ENCODE results near the gene PIEZO2. TPM values are rescaled to one million over a fixed set of nuclear protein-coding genes. Genes with fewer than 3 reads are reported as not detected.
A peak's percentile ranks its signal among the peaks of the same experiment; 100 is the strongest.

The PIEZO2 gene
- total RNA-seq, 8 experiments from 2014 or later = 1.9 to 73.5 (median 2.8) TPM

DNA sequence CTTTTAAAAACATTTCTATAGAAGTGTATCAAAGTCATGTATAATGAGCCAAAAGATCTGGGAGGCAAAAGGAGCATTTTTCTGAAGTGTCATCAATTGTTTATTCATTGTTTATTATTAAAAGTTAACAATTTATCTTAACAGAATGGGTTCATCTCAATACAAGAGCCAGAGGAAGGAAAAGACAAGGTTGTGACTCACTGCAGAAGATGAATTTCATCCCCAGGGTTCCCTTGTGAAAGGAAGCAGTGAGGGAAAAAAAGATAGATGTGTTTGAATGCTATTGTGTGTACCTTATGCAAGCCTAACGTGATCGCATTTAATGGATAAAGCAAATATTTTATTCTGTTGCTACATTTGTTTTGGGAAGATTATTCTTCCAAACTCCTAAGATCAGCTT is 286.3 kb downstream of the PIEZO2 start:
- WGBS, 10 experiments = 29 to 88% (median 71%) methylated on average over 2 of the region's 2 CpGs
- Histone ChIP-seq H3K4me1 (replicated peaks in 1 of 2) (peaks cover 0 to 5% of the 10 kb centered on the region in 2 donors), H3K4me3 (no peak overlapping the region), H3K27ac (no peak overlapping the region)
- in situ Hi-C loops (cut with MboI; ENCODE audit: low pct_unique_long_range_greater_than_20kb in 2 of 9, low sequenced_read_pairs in 9 of 9, unreplicated experiment in 9 of 9) = loop anchor here in 7 of 9 experiments (25.0 kb wide), 3 partner anchors 174 to 299 kb away; partner anchors contain the start of gene PIEZO2 (in 3 of the 7)
- no peak for ATAC-seq (replicated peaks in 6 of 8)

GRCh38 chr18:10860928-10861327 is 288.4 kb downstream of the PIEZO2 start:
- WGBS, 10 experiments = 17 to 81% (median 65%) methylated on average over 2 to 5 of the region's 6 CpGs; no CpG with 5 or more reads in 2 of the 10 experiments
- H3K27ac ChIP-seq = no peak overlapping the region
- ATAC-seq (replicated peaks in 6 of 8) = peak in 7 of 8 experiments; percentile 23 to 94 (median 62)
- no peak overlapping the region for H3K4me3 ChIP-seq
- peaks cover 0 to 2% of the 10 kb centered on the region in 2 donors for H3K4me1 ChIP-seq (replicated peaks in 1 of 2)
- in situ Hi-C loops (cut with MboI; ENCODE audit: low pct_unique_long_range_greater_than_20kb in 2 of 9, low sequenced_read_pairs in 9 of 9, unreplicated experiment in 9 of 9) = loop anchor here in 7 of 9 experiments (25.0 kb wide), 3 partner anchors 176 to 301 kb away; partner anchors contain the start of gene PIEZO2 (in 3 of the 7)

GRCh38 chr18:10860382-10860781 is 289.0 kb downstream of the PIEZO2 start:
- in situ Hi-C loops (cut with MboI; ENCODE audit: low pct_unique_long_range_greater_than_20kb in 2 of 9, low sequenced_read_pairs in 9 of 9, unreplicated experiment in 9 of 9) = loop anchor here in 7 of 9 experiments (25.0 kb wide), 3 partner anchors 177 to 302 kb away; partner anchors contain the start of gene PIEZO2 (in 3 of the 7)
- no peak for ATAC-seq (replicated peaks in 6 of 8)
- Histone ChIP-seq H3K4me1 (replicated peaks in 1 of 2) (peaks cover 0 to 2% of the 10 kb centered on the region in 2 donors), H3K27ac (no peak overlapping the region), H3K4me3 (no peak overlapping the region)
- 20 to 100% (median 83%) methylated on average over 1 to 4 of the region's 4 CpGs; no CpG with 5 or more reads in 3 of the 10 experiments for WGBS, 10 experiments

GRCh38 chr18:10858477-10858876 is 290.9 kb downstream of the PIEZO2 start:
- 36 to 100% (median 90%) methylated on average over 1 to 4 of the region's 4 CpGs; no CpG with 5 or more reads in 1 of the 10 experiments for WGBS, 10 experiments
- no peak overlapping the region for H3K27ac ChIP-seq
- H3K4me3 ChIP-seq = no peak overlapping the region
- peaks cover 0 to 2% of the 10 kb centered on the region in 2 donors for H3K4me1 ChIP-seq (replicated peaks in 1 of 2)
- in situ Hi-C loops (cut with MboI; ENCODE audit: low pct_unique_long_range_greater_than_20kb in 2 of 9, low sequenced_read_pairs in 9 of 9, unreplicated experiment in 9 of 9) = loop anchor here in 7 of 9 experiments (25.0 kb wide), 3 partner anchors 179 to 304 kb away; partner anchors contain the start of gene PIEZO2 (in 3 of the 7)
- no peak for ATAC-seq (replicated peaks in 6 of 8)

GRCh38 chr18:10856132-10856531 is 293.2 kb downstream of the PIEZO2 start:
- 64 to 100% (median 91%) methylated on average over 2 to 5 of the region's 5 CpGs for WGBS, 10 experiments
- no peak overlapping the region for H3K4me3 ChIP-seq
- in situ Hi-C loops (cut with MboI; ENCODE audit: low pct_unique_long_range_greater_than_20kb in 2 of 9, low sequenced_read_pairs in 9 of 9, unreplicated experiment in 9 of 9) = loop anchor here in 7 of 9 experiments (25.0 kb wide), 3 partner anchors 181 to 306 kb away; partner anchors contain the start of gene PIEZO2 (in 3 of the 7)
- H3K4me1 ChIP-seq (replicated peaks in 1 of 2) = peaks cover 0 to 1% of the 10 kb centered on the region in 2 donors
- H3K27ac ChIP-seq = no peak overlapping the region
- no peak for ATAC-seq (replicated peaks in 6 of 8)

DNA sequence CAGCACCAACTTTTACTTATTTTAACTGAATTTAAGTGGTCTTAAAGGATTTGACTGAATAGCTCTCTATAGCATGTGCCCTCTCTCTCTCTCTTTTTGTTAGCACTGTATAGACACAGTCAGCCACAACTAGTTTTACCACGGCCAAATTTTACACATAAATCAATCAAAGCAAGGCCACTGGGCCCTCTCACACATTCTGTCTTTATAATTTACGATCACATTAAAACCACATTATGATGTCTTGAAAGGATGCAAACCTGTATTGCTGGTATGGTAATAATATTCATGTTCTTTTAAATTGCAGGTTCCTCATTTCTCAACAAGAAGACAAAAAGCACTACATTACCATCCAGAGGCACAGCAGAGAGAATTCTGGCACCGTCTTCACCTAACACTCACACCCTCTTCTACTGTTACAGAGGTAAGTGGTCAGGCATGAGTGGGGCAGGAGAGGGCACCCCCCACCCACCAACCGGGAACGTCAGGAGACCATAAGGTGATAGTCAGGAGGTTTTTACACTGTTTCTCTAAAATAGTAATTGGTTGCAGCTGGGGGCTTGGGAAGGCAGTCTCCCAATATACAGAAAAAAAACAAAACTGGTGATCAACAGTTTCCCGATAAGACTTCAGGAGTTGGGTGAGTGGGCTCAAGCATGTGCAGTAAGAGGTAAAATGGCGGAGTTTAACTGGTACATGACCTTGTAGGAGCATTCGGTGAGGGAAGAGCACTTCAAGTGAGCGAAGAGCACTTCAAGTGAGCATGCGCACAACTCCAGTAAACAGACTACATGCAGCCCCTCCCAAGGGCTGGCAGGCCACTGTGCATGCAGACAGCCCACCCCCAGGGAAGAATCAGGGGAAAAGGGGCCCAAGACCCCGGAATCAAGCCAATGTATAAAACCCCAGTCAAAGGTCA is 296.7 kb downstream of the PIEZO2 start:
- Histone ChIP-seq H3K4me3 (no peak overlapping the region), H3K4me1 (replicated peaks in 1 of 2) (no peaks in the 10 kb centered on the region), H3K27ac (no peak overlapping the region)
- ATAC-seq (replicated peaks in 6 of 8) = peak in 4 of 8 experiments; percentile 21 to 43 (median 40)
- 0 to 93% (median 67%) methylated on average over 1 to 7 of the region's 11 CpGs for WGBS, 10 experiments
- in situ Hi-C loops (cut with MboI; ENCODE audit: low pct_unique_long_range_greater_than_20kb in 2 of 9, low sequenced_read_pairs in 9 of 9, unreplicated experiment in 9 of 9) = loop anchor here in 7 of 9 experiments (25.0 kb wide), 3 partner anchors 185 to 310 kb away; partner anchors contain the start of gene PIEZO2 (in 3 of the 7)

GRCh38 chr18:10851824-10852319 is 297.5 kb downstream of the PIEZO2 start:
- ATAC-seq (replicated peaks in 6 of 8) = peak in 4 of 8 experiments; percentile 17 to 63 (median 56)
- in situ Hi-C loops (cut with MboI; ENCODE audit: low pct_unique_long_range_greater_than_20kb in 2 of 9, low sequenced_read_pairs in 9 of 9, unreplicated experiment in 9 of 9) = loop anchor here in 7 of 9 experiments (25.0 kb wide), 3 partner anchors 185 to 310 kb away; partner anchors contain the start of gene PIEZO2 (in 3 of the 7)
- Histone ChIP-seq H3K4me1 (replicated peaks in 1 of 2) (no peaks in the 10 kb centered on the region), H3K27ac (no peak overlapping the region), H3K4me3 (no peak overlapping the region)
- 0 to 8% (median 0%) methylated on average over 1 to 3 of the region's 3 CpGs for WGBS, 10 experiments

- 0 to 100% (median 73%) methylated on average over 1 of the region's 1 CpG for WGBS, 10 experiments
- no peak overlapping the region for H3K4me3 ChIP-seq
- no peak overlapping the region for H3K27ac ChIP-seq
- ATAC-seq (replicated peaks in 6 of 8) = no peak
- in situ Hi-C loops (cut with MboI; ENCODE audit: low pct_unique_long_range_greater_than_20kb in 2 of 9, low sequenced_read_pairs in 9 of 9, unreplicated experiment in 9 of 9) = loop anchor here in 7 of 9 experiments (25.0 kb wide), 3 partner anchors 186 to 311 kb away; partner anchors contain the start of gene PIEZO2 (in 3 of the 7)
- H3K4me1 ChIP-seq (replicated peaks in 1 of 2) = no peaks in the 10 kb centered on the region
Observed at GRCh38 chr18:10850840-10851239, 298.5 kb downstream of the PIEZO2 start.

- H3K4me3 ChIP-seq = no peak overlapping the region
- in situ Hi-C loops (cut with MboI; ENCODE audit: low pct_unique_long_range_greater_than_20kb in 2 of 9, low sequenced_read_pairs in 9 of 9, unreplicated experiment in 9 of 9) = loop anchor here in 7 of 9 experiments (25.0 kb wide), 3 partner anchors 187 to 312 kb away; partner anchors contain the start of gene PIEZO2 (in 3 of the 7)
- 9 to 100% (median 86%) methylated on average over 1 to 7 of the region's 7 CpGs; no CpG with 5 or more reads in 1 of the 10 experiments for WGBS, 10 experiments
- H3K4me1 ChIP-seq (replicated peaks in 1 of 2) = no peaks in the 10 kb centered on the region
- ATAC-seq (replicated peaks in 6 of 8) = no peak
- no peak overlapping the region for H3K27ac ChIP-seq
Observed at GRCh38 chr18:10850216-10850615, 299.2 kb downstream of the PIEZO2 start.

DNA sequence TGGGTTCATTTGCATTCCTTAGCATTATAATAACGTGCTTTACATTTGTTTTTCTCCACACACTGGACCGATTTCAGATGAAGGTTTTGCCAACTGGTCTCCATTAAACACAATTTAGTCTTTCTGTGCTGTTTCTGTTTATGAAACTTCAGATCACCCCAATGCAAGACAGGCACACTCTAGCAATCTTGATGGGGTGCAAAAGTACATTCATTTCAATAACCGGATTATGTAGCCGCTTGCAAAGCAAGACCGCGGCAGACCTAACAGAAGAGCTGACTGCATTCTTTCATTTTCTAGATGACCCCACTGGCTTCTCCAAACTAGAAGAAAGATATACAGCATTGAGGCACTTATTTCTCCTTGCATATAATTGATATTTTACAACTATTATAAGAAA is 301.5 kb downstream of the PIEZO2 start:
- WGBS, 10 experiments = 53 to 83% (median 67%) methylated on average over 4 to 6 of the region's 6 CpGs; no CpG with 5 or more reads in 2 of the 10 experiments
- no peak for ATAC-seq (replicated peaks in 6 of 8)
- Histone ChIP-seq H3K4me1 (replicated peaks in 1 of 2) (no peaks in the 10 kb centered on the region), H3K4me3 (no peak overlapping the region), H3K27ac (no peak overlapping the region)
- in situ Hi-C loops (cut with MboI; ENCODE audit: low pct_unique_long_range_greater_than_20kb in 2 of 9, low sequenced_read_pairs in 9 of 9, unreplicated experiment in 9 of 9) = loop anchor here in 2 of 9 experiments (25.0 kb wide), 2 partner anchors 286 to 689 kb away; no protein-coding TSS in a partner anchor

DNA sequence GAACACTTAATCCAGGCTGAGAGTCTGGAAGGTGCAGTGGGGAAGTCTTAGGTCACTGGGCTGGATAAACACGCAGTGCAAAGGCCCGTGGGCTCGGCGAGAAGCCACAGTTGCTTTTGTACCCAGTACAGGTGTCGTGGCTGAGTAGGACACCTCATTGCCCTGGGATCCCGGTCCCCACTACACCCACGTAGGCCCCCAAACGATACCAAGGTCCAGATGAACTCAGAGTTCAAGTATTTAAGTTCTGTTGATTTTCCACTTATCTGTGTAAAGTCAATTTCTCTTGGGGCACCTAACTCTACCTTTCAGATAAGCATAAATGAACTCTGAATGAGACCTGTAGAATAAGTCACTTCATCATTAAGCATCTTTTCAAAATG is 302.0 kb downstream of the PIEZO2 start:
- 27 to 100% (median 88%) methylated on average over 1 to 5 of the region's 8 CpGs; no CpG with 5 or more reads in 5 of the 10 experiments for WGBS, 10 experiments
- Histone ChIP-seq H3K27ac (no peak overlapping the region), H3K4me1 (replicated peaks in 1 of 2) (no peaks in the 10 kb centered on the region), H3K4me3 (no peak overlapping the region)
- ATAC-seq (replicated peaks in 6 of 8) = no peak
- in situ Hi-C loops (cut with MboI; ENCODE audit: low pct_unique_long_range_greater_than_20kb in 2 of 9, low sequenced_read_pairs in 9 of 9, unreplicated experiment in 9 of 9) = loop anchor here in 2 of 9 experiments (25.0 kb wide), 2 partner anchors 285 to 690 kb away; no protein-coding TSS in a partner anchor

- in situ Hi-C loops (cut with MboI; ENCODE audit: low pct_unique_long_range_greater_than_20kb in 2 of 9, low sequenced_read_pairs in 9 of 9, unreplicated experiment in 9 of 9) = loop anchor here in 2 of 9 experiments (25.0 kb wide), 2 partner anchors 285 to 690 kb away; no protein-coding TSS in a partner anchor
- 0 to 94% (median 72%) methylated on average over 1 to 6 of the region's 6 CpGs; no CpG with 5 or more reads in 4 of the 10 experiments for WGBS, 10 experiments
- Histone ChIP-seq H3K27ac (no peak overlapping the region), H3K4me3 (no peak overlapping the region), H3K4me1 (replicated peaks in 1 of 2) (no peaks in the 10 kb centered on the region)
- ATAC-seq (replicated peaks in 6 of 8) = no peak
Observed at GRCh38 chr18:10846657-10847407, 302.5 kb downstream of the PIEZO2 start.
